GM23338 (cell line): ENCODE results near the gene PINK1. TPM values are rescaled to one million over a fixed set of nuclear protein-coding genes. Genes with fewer than 3 reads are reported as not detected.
A peak's percentile ranks its signal among the peaks of the same experiment; 100 is the strongest.

Experiments
- ATAC-seq: fragments of 200-7000 bp; cut with Tn5 transposase; 3 replicates; pipeline ENCODE4 v1.9.1; 2020
- DNase-seq: peaks from one replicate; pipeline ENCODE4 v3.0.0-alpha.2; 2015; ENCODE audit warnings: low spot score
- H2AFZ ChIP-seq: fragments of 200-600 bp; sonication (generic); 2 replicates; pipeline ENCODE4 v1.8.0; 2016; ENCODE audit warnings: antibody characterized with exemption, mild to moderate bottlenecking, moderate library complexity
- H3F3A ChIP-seq: fragments of 200-600 bp; sonication (generic); replicated peaks from 2 replicates; pipeline ENCODE4 v1.8.0; 2017; ENCODE audit warnings: antibody characterized with exemption, mixed run types, low read depth
- H3K27ac ChIP-seq: fragments of 200-600 bp; sonication (generic); 2 replicates; pipeline ENCODE4 v1.6.1; 2016; ENCODE audit warnings: low read depth
- H3K27me3 ChIP-seq: fragments of 200-600 bp; sonication (generic); 2 replicates; pipeline ENCODE4 v1.8.0; 2016; ENCODE audit warnings: mild to moderate bottlenecking, mixed run types, moderate library complexity; ENCODE audit not compliant: insufficient read depth
- H3K36me3 ChIP-seq: fragments of 200-600 bp; sonication (generic); 2 replicates; pipeline ENCODE4 v1.8.0; 2016; ENCODE audit warnings: mild to moderate bottlenecking; ENCODE audit not compliant: insufficient read depth
- H3K4me1 ChIP-seq: fragments of 200-600 bp; sonication (generic); 2 replicates; pipeline ENCODE4 v1.8.0; 2016; ENCODE audit warnings: mild to moderate bottlenecking, moderate library complexity; ENCODE audit not compliant: insufficient read depth
- H3K4me2 ChIP-seq: fragments of 200-600 bp; sonication (generic); 2 replicates; pipeline ENCODE4 v1.7.1; 2017; ENCODE audit warnings: mixed run types
- H3K4me3 ChIP-seq: fragments of 200-600 bp; sonication (generic); 2 replicates; pipeline ENCODE4 v1.6.1; 2016; ENCODE audit warnings: mixed run types
- H3K79me2 ChIP-seq: fragments of 200-600 bp; sonication (generic); replicated peaks from 2 replicates; pipeline ENCODE4 v1.8.0; 2017; ENCODE audit warnings: mild to moderate bottlenecking; ENCODE audit not compliant: insufficient read depth
- H3K9me2 ChIP-seq: fragments of 200-600 bp; sonication (generic); 2 replicates; pipeline ENCODE4 v1.8.0; 2017; ENCODE audit not compliant: insufficient read depth
- H4K20me1 ChIP-seq: fragments of 200-600 bp; sonication (generic); replicated peaks from 2 replicates; pipeline ENCODE4 v1.8.0; 2017; ENCODE audit warnings: mild to moderate bottlenecking; ENCODE audit not compliant: insufficient read depth
- H3K27ac Mint-ChIP-seq: 2 replicates; pipeline ENCODE4 v1.8.0; 2020; ENCODE audit warnings: inconsistent platforms, mild to moderate bottlenecking, moderate library complexity, mixed read lengths
- H3K27me3 Mint-ChIP-seq: 3 replicates; pipeline ENCODE4 v1.8.0; 2022; ENCODE audit warnings: low read depth, mild to moderate bottlenecking, moderate library complexity, mixed read lengths, inconsistent platforms; ENCODE audit not compliant: insufficient read depth, poor library complexity
- H3K36me3 Mint-ChIP-seq: 3 replicates; pipeline ENCODE4 v1.8.0; 2021; ENCODE audit warnings: low read depth, mild to moderate bottlenecking, inconsistent platforms, moderate library complexity, mixed read lengths
- H3K4me1 Mint-ChIP-seq: 3 replicates; pipeline ENCODE4 v1.8.0; 2020; ENCODE audit warnings: mild to moderate bottlenecking, inconsistent platforms, mixed read lengths
- H3K4me3 Mint-ChIP-seq: 3 replicates; pipeline ENCODE4 v1.8.0; 2021; ENCODE audit warnings: moderate library complexity, mild to moderate bottlenecking, inconsistent platforms, mixed read lengths
- H3K9me3 Mint-ChIP-seq: 3 replicates; pipeline ENCODE4 v1.8.0; 2020; ENCODE audit warnings: moderate library complexity, mild to moderate bottlenecking, inconsistent platforms, mixed read lengths
- CREB1 ChIP-seq: fragments of 250-450 bp; sonication (Bioruptor Pico); IDR thresholded peaks from 2 replicates; pipeline ENCODE4 v1.5.0; 2020; ENCODE audit warnings: low read depth, mild to moderate bottlenecking, moderate library complexity
- CTCF ChIP-seq, 2 experiments: fragments of 200-600 bp in 1 of 2; sonication (generic) in 1 of 2; conservative IDR thresholded peaks; 2 replicates each; pipeline versions ENCODE4 v1.5.1 to v1.6.1; 2016 to 2017; ENCODE audit warnings: antibody characterized with exemption in 2 of 2, low read depth in 2 of 2, mild to moderate bottlenecking in 2 of 2, moderate library complexity in 1 of 2
- ETS1 ChIP-seq: IDR thresholded peaks from 2 replicates; pipeline ENCODE4 v1.6.1; 2016; ENCODE audit warnings: antibody characterized with exemption
- EZH2 ChIP-seq: fragments of 200-600 bp; sonication (generic); IDR thresholded peaks from one replicate; pipeline ENCODE4 v1.8.0; 2017; ENCODE audit warnings: antibody characterized with exemption, mild to moderate bottlenecking, low read depth; ENCODE audit not compliant: unreplicated experiment
- JUNB ChIP-seq: IDR thresholded peaks from one replicate; pipeline ENCODE4 v1.6.1; 2016; ENCODE audit warnings: antibody characterized with exemption; ENCODE audit not compliant: unreplicated experiment
- NANOG ChIP-seq: IDR thresholded peaks from 2 replicates; pipeline ENCODE4 v1.6.1; 2016; ENCODE audit warnings: antibody characterized with exemption, borderline replicate concordance
- POLR2AphosphoS5 ChIP-seq: IDR thresholded peaks from 2 replicates; pipeline ENCODE4 v1.6.1; 2016; ENCODE audit warnings: antibody characterized with exemption, low read depth
- REST ChIP-seq: IDR thresholded peaks from one replicate; pipeline ENCODE4 v1.6.1; 2018; ENCODE audit warnings: antibody characterized with exemption; ENCODE audit not compliant: unreplicated experiment
- STAT1 ChIP-seq: IDR thresholded peaks from one replicate; pipeline ENCODE4 v1.6.1; 2016; ENCODE audit warnings: antibody characterized with exemption; ENCODE audit not compliant: unreplicated experiment
- ZNF114 ChIP-seq: fragments of 250-450 bp; sonication (Bioruptor Pico); IDR thresholded peaks from 2 replicates; pipeline ENCODE4 v1.5.0; 2020; ENCODE audit warnings: mild to moderate bottlenecking, moderate library complexity
- ZNF331 ChIP-seq: fragments of 250-450 bp; sonication (Bioruptor Pico); IDR thresholded peaks from 2 replicates; pipeline ENCODE4 v1.5.0; 2020; ENCODE audit warnings: low read depth, mild to moderate bottlenecking, moderate library complexity
- ZNF462 ChIP-seq: fragments of 250-450 bp; sonication (Bioruptor Pico); IDR thresholded peaks from 2 replicates; pipeline ENCODE4 v1.5.0; 2020; ENCODE audit warnings: mild to moderate bottlenecking, moderate library complexity
- polyA plus RNA-seq: library from polyadenylated mRNA; unstranded; fragments of >200 nt; fragmentation: Nextera tagmentation; extraction: Ambion mirVana; gene quantifications from 2 replicates; pipeline ENCODE4 v1.2.1, GENCODE V29; 2016
- total RNA-seq: library from RNA; depleted of rRNA; stranded (reverse); fragments of >200 nt; shearing (Covaris generic); gene quantifications from 2 replicates; pipeline ENCODE4 v1.2.3, GENCODE V29; 2014

Gene PINK1
- total and polyA plus RNA-seq, 2 experiments from 2014 or later = 20.8 to 42.7 TPM

- peaks cover 31% of the 10 kb centered on the region for H3K4me1 Mint-ChIP-seq
- peaks cover 30% of the 10 kb centered on the region for H3K4me1 ChIP-seq
- peaks cover 13% of the 10 kb centered on the region; the same call in 1 of the 2 replicates for H3K36me3 ChIP-seq
- no peak for DNase-seq
- 0 out of 2 replicates have a peak, but pooled peaks cover 6% of the 10 kb centered on the region for H3K9me2 ChIP-seq
- peaks cover 41% of the 10 kb centered on the region for H3K9me3 Mint-ChIP-seq
- no peak for ATAC-seq
- H3K36me3 Mint-ChIP-seq = peaks cover 28% of the 10 kb centered on the region
- peak overlapping the region; percentile 68 for H3K4me2 ChIP-seq
- H4K20me1 ChIP-seq = no peaks in the 10 kb centered on the region
- H3K27ac Mint-ChIP-seq = no peak overlapping the region
- H3K27ac ChIP-seq = peak overlapping the region; percentile 92
- no peaks in the 10 kb centered on the region for H3K27me3 ChIP-seq
- TF ChIP-seq ZNF462 (CRISPR knock-in tag) (no peak), NANOG (no peak), POLR2AphosphoS5 (no peak), ZNF114 (CRISPR knock-in tag) (no peak), JUNB (no peak), CREB1 (no peak), STAT1 (no peak), CTCF (conservative IDR thresholded peaks at IDR 0.05; ENCODE audit: low read depth in 2 of 2) (no peak), REST (no peak), ZNF331 (CRISPR knock-in tag) (no peak), ETS1 (no peak), EZH2 (no peak)
- peaks cover 9% of the 10 kb centered on the region; the same call in 1 of the 2 replicates for H3F3A ChIP-seq
- H3K27me3 Mint-ChIP-seq = peaks cover 3% of the 10 kb centered on the region
- H3K79me2 ChIP-seq = no peaks in the 10 kb centered on the region
- H2AFZ ChIP-seq = peak overlapping the region; percentile 63; the same call in 1 of the 2 replicates
- H3K4me3 ChIP-seq = no peak overlapping the region; the same call in 1 of the 2 replicates
- no peak overlapping the region for H3K4me3 Mint-ChIP-seq
These were observed 6.7 kb upstream of the PINK1 start for GRCh38 chr1:20626524-20626923.
